Activated naive CD8-positive, alpha-beta T cell treated with anti-CD3 and anti-CD28 coated beads, Interleukin-2, amount 50 U/mL, for 24 hours (primary cell): ENCODE data around the gene SORCS2.

Source experiments
- ATAC-seq: fragments of 150-1000 bp; cut with Tn5 transposase; one replicate; pipeline ENCODE4 v1.10.0; 2021
- DNase-seq: peaks from one replicate; pipeline ENCODE4 v3.0.0; 2021
- H3K27ac Mint-ChIP-seq: one replicate; pipeline ENCODE4 v1.8.0; 2021; ENCODE audit warnings: mild to moderate bottlenecking, mixed read lengths
- H3K27me3 Mint-ChIP-seq: one replicate; pipeline ENCODE4 v1.8.0; 2021; ENCODE audit warnings: mixed read lengths
- H3K36me3 Mint-ChIP-seq: one replicate; pipeline ENCODE4 v1.8.0; 2021; ENCODE audit warnings: low read depth, mixed read lengths
- H3K4me1 Mint-ChIP-seq: one replicate; pipeline ENCODE4 v1.8.0; 2021; ENCODE audit warnings: mixed read lengths
- H3K4me3 Mint-ChIP-seq: one replicate; pipeline ENCODE4 v1.8.0; 2021; ENCODE audit warnings: mild to moderate bottlenecking, moderate library complexity, mixed read lengths
- H3K9me3 Mint-ChIP-seq: one replicate; pipeline ENCODE4 v1.8.0; 2021; ENCODE audit warnings: mixed read lengths

SORCS2 gene

DNA sequence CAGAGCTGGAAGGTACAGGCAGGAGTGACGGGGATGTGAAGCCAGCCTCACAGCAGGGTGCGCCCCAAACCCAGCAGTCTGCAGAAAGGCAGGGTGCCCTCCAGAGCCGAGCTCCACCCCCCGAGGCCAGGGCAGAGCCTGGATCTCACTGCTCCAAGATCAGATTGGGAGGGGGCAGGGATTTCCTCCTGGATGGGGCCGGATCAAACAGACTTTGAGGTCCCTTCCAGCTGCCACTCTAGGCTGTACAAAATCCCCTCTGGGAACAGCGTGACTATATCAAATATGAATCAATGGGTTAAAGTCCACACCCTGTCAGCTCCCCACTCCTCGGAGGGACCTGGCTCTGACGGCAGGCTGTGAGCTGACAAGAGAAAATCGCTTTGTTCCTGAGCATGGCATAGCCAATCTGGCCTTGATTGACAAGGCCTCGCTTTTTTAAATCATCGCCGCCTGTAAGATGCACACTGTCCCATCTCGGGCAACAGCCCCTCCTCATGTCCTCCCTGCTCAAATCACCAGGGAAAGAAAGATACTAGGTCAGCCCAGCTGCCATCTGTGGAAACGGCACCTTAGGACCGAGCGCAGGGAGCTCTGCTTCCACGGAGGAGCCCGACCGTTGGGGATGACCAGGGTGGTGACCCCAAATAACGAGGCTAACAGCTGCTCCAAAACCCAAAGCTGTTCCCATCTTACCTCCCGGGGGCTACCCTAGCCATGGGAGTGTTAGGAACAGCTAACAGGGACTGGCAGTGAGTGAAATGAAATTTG, 202.5 kb downstream of the SORCS2 start:
- Mint-ChIP-seq H3K36me3 (no peaks in the 10 kb centered on the region), H3K9me3 (no peaks in the 10 kb centered on the region), H3K4me1 (no peaks in the 10 kb centered on the region), H3K27me3 (peaks cover 6% of the 10 kb centered on the region), H3K4me3 (no peak overlapping the region), H3K27ac (no peak overlapping the region)
- ATAC-seq, result no peak
- no peak for DNase-seq

GRCh38 chr4:7395645-7396044, 203.3 kb downstream of the SORCS2 start:
- H3K27me3 Mint-ChIP-seq, result peaks cover 8% of the 10 kb centered on the region
- no peak overlapping the region for H3K27ac Mint-ChIP-seq
- H3K4me3 Mint-ChIP-seq, result no peak overlapping the region
- no peak for ATAC-seq
- no peaks in the 10 kb centered on the region for H3K36me3 Mint-ChIP-seq
- no peaks in the 10 kb centered on the region for H3K4me1 Mint-ChIP-seq
- peaks cover 2% of the 10 kb centered on the region for H3K9me3 Mint-ChIP-seq
- DNase-seq, result no peak

- H3K9me3 Mint-ChIP-seq, result peaks cover 5% of the 10 kb centered on the region
- no peak for ATAC-seq
- H3K4me3 Mint-ChIP-seq, result no peak overlapping the region
- H3K36me3 Mint-ChIP-seq, result no peaks in the 10 kb centered on the region
- no peaks in the 10 kb centered on the region for H3K4me1 Mint-ChIP-seq
- no peak overlapping the region for H3K27ac Mint-ChIP-seq
- H3K27me3 Mint-ChIP-seq, result peaks cover 13% of the 10 kb centered on the region
- no peak for DNase-seq
These were observed 204.0 kb downstream of the SORCS2 start for GRCh38 chr4:7396186-7396910.

DNA sequence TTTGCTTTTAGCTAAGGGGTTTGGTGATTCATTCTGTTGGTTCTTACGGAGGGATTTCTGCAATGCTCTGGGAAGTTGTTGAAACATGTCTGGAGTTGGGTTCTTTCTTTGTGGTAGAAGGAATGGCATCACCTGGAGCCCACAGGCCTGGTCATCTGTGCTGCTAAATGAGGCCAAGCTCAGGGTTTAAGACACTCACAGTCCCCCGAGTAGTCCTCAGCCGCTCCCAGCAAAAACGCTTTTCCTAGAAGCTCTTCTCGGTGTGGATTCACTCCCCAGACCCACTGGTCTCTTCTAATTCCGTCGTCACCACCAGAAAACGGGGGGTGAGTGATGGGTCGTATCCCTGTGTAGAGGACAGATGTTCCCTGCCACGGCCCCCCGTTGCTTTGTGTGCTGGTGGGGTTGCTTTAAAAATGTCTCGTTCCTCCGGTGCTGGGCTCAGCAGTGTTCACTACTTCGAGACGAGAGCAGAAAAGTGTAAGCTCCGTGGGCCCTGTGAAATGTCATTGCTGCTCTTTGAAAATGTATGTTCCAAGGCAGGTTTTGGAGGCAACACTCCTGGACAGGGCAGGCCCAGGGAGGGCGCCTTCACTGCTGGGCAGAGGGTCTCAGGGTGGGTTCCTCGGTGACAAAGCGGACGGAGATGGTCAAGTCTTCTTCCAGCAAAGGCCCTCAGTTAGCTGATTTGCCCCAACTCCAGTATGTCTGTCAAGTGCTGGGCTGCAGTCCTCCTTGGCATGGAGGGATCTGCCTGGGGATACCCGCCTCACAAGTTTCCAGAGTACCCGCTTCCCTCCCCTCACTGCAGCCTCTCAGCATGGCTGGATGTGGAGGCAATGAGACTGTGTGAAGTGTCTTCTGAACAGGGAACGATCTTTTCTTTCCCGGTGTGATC, 205.1 kb downstream of the SORCS2 start:
- no peak for ATAC-seq
- peaks cover 13% of the 10 kb centered on the region for H3K27me3 Mint-ChIP-seq
- H3K4me3 Mint-ChIP-seq, result no peak overlapping the region
- DNase-seq, result no peak
- peaks cover 5% of the 10 kb centered on the region for H3K9me3 Mint-ChIP-seq
- no peaks in the 10 kb centered on the region for H3K4me1 Mint-ChIP-seq
- H3K27ac Mint-ChIP-seq, result no peak overlapping the region
- no peaks in the 10 kb centered on the region for H3K36me3 Mint-ChIP-seq

- Mint-ChIP-seq H3K27me3 (peaks cover 13% of the 10 kb centered on the region), H3K9me3 (peaks cover 5% of the 10 kb centered on the region), H3K27ac (no peak overlapping the region), H3K4me1 (no peaks in the 10 kb centered on the region), H3K4me3 (no peak overlapping the region), H3K36me3 (no peaks in the 10 kb centered on the region)
- DNase-seq, result no peak
- ATAC-seq, result no peak
These were observed 205.7 kb downstream of the SORCS2 start for GRCh38 chr4:7398104-7398423.

DNA sequence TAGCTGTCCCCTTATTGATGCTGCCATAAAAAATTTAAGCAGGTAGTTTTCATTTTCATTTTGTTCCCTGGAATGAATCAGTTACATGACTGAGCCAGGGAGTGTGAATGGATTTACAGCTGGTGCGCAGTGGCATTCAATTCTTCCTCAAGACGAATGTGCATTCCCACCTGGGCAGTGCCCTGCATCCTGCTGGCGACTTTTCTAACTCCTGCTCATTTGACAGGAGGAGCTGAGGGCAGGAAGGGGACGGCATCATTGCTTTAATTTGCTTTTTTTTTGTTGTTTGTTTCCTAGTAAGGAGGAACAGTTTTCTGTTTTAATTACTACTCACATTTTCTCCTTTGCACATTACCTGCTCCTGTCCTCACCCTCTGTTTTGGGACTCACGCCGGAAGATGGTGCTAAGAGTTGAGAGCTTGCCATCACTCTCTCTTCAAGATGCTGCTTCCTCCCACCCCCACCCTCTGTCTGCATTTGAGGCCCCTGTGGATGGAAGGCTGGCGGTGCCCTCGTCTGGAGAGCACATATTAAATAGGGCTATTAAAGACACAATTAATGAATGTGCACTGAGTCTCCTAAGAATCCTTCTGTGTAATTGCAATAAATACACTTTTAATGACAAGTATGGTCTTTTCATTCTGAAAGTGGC, 206.6 kb downstream of the SORCS2 start:
- Mint-ChIP-seq H3K27ac (no peak overlapping the region), H3K9me3 (peaks cover 5% of the 10 kb centered on the region), H3K4me1 (no peaks in the 10 kb centered on the region), H3K36me3 (no peaks in the 10 kb centered on the region), H3K27me3 (peaks cover 10% of the 10 kb centered on the region), H3K4me3 (no peak overlapping the region)
- no peak for DNase-seq
- no peak for ATAC-seq

DNA sequence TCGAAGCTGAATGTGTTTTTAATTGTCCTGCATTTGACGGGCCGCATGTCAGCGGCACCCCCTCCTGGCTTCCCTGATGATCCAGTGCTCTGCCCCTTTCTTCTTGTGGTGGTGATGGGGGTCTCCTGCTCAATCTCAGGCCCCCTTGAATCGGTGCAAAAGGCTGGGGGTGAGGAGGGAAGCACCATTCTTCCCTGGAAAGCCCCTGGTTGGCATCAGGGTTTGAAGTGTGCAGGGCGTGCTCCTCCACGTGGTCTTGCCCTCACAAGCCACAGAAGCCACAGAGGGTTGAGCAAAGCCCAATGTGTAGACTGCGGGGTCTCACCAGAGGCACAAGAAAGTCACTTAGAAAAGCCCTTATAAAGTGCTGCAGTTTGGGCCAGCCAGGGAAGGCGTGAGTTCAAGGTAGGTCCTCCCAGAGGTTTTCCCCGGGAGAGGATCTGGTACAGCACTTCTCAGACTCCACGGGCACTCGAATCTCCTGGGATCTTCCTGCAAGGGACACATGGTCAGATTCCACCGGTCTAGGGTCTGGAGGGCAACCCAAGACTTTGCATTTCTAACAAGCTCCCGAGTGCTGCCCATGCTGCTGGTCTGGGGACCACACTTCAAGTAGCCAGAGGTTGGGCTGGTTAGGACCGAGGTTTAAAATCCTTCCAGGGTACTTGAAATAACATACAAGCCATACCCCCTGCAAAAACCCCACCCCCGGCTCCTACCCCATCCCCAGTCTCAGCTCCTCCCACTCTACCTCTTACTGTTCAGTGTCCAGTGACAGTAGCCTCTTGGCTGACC, 207.3 kb downstream of the SORCS2 start:
- H3K27ac Mint-ChIP-seq, result no peak overlapping the region
- H3K4me3 Mint-ChIP-seq, result no peak overlapping the region
- peaks cover 5% of the 10 kb centered on the region for H3K9me3 Mint-ChIP-seq
- H3K36me3 Mint-ChIP-seq, result no peaks in the 10 kb centered on the region
- no peaks in the 10 kb centered on the region for H3K4me1 Mint-ChIP-seq
- no peak for ATAC-seq
- peaks cover 10% of the 10 kb centered on the region for H3K27me3 Mint-ChIP-seq
- no peak for DNase-seq

DNA sequence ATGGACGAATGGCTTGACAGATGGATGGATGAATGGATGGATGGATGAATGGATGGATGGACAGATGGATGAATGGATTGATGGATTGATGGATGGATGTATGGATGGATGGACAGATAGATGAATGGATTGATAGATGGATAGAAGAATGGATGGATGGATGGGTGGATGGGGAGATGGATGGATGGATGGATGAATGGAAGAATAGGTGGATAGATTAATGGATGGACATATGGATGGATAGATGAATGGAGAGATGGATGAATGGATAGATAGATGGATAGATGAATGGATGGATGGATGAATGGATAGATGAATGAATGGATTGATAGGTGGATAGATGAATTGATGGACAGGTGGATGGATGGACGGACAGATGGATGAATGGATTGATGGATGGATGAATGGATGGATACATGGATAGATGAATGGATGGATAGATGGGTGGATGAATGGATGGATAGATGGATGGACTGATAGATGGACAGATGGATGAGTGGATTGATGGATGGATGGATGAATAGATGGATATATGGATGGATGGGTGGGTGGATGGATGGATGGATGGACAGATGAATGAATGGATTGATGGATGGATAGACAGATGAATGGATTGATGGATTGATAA, 208.4 kb downstream of the SORCS2 start:
- peaks cover 10% of the 10 kb centered on the region for H3K27me3 Mint-ChIP-seq
- no peaks in the 10 kb centered on the region for H3K4me1 Mint-ChIP-seq
- DNase-seq, result no peak
- ATAC-seq, result no peak
- H3K36me3 Mint-ChIP-seq, result no peaks in the 10 kb centered on the region
- H3K9me3 Mint-ChIP-seq, result peaks cover 5% of the 10 kb centered on the region
- no peak overlapping the region for H3K27ac Mint-ChIP-seq
- no peak overlapping the region for H3K4me3 Mint-ChIP-seq

- Mint-ChIP-seq H3K27ac (no peak overlapping the region), H3K27me3 (peaks cover 10% of the 10 kb centered on the region), H3K9me3 (peaks cover 13% of the 10 kb centered on the region), H3K4me3 (no peak overlapping the region), H3K36me3 (no peaks in the 10 kb centered on the region), H3K4me1 (no peaks in the 10 kb centered on the region)
- DNase-seq, result no peak
- no peak for ATAC-seq
These were observed 210.2 kb downstream of the SORCS2 start for GRCh38 chr4:7402526-7402925.

DNA sequence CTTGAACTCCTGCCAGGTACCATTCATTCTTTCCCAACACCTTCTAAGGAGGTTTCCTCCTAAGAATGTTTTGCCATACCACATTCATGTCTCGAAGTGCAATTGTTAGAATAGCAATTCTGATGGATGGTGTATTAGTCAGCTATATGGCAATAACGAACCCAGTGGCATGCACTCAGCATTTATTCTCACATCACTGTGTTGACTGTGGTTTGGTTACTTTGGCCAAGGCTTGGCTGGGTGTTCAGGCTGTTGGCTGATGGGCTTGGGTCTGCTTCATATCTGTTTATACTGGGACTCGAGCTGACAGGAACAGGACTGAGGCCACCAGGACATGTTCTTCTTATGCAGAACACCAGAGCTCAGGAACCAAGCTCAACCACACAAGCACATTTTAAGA, 210.7 kb downstream of the SORCS2 start:
- Mint-ChIP-seq H3K4me1 (no peaks in the 10 kb centered on the region), H3K4me3 (no peak overlapping the region), H3K36me3 (no peaks in the 10 kb centered on the region), H3K9me3 (peaks cover 13% of the 10 kb centered on the region), H3K27ac (no peak overlapping the region), H3K27me3 (peaks cover 10% of the 10 kb centered on the region)
- ATAC-seq (no peak), DNase-seq (no peak)

- H3K36me3 Mint-ChIP-seq, result peaks cover 1% of the 10 kb centered on the region
- ATAC-seq (no peak), DNase-seq (no peak)
- no peaks in the 10 kb centered on the region for H3K4me1 Mint-ChIP-seq
- peaks cover 23% of the 10 kb centered on the region for H3K9me3 Mint-ChIP-seq
- no peak overlapping the region for H3K4me3 Mint-ChIP-seq
- H3K27ac Mint-ChIP-seq, result no peak overlapping the region
- H3K27me3 Mint-ChIP-seq, result peaks cover 8% of the 10 kb centered on the region
These were observed 215.8 kb downstream of the SORCS2 start for GRCh38 chr4:7408166-7408565.

DNA sequence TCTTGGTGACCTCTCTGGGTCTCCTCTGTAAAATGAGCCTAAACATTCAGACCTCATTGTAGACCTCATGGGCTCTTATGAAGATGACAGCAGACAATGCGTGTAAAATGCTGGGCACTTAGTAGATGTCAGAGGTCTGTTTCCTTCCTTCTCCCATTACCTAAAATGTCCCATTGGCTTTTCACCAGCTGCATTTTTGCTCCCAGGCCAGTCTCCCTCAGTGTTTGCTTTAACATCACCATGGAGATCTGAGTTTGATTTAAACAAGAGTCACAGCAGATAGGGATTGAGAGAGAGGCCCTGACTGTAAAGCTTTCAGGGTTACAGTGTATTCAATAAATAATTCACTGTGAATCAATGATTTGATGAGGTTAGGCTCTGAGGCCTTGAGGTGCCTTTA, 218.1 kb downstream of the SORCS2 start:
- no peaks in the 10 kb centered on the region for H3K4me1 Mint-ChIP-seq
- ATAC-seq (no peak), DNase-seq (no peak)
- H3K4me3 Mint-ChIP-seq, result no peak overlapping the region
- H3K36me3 Mint-ChIP-seq, result peaks cover 1% of the 10 kb centered on the region
- no peak overlapping the region for H3K27ac Mint-ChIP-seq
- H3K9me3 Mint-ChIP-seq, result peaks cover 23% of the 10 kb centered on the region
- H3K27me3 Mint-ChIP-seq, result peaks cover 18% of the 10 kb centered on the region

- peaks cover 23% of the 10 kb centered on the region for H3K9me3 Mint-ChIP-seq
- no peak overlapping the region for H3K4me3 Mint-ChIP-seq
- H3K36me3 Mint-ChIP-seq, result peaks cover 1% of the 10 kb centered on the region
- no peak overlapping the region for H3K27ac Mint-ChIP-seq
- H3K27me3 Mint-ChIP-seq, result peaks cover 15% of the 10 kb centered on the region
- ATAC-seq (no peak), DNase-seq (no peak)
- no peaks in the 10 kb centered on the region for H3K4me1 Mint-ChIP-seq
These were observed 219.2 kb downstream of the SORCS2 start for GRCh38 chr4:7411491-7411890.
